Caco-2 (cell line): ENCODE data around the gene PCCB. TPM values are rescaled to one million over a fixed set of nuclear protein-coding genes. Genes with fewer than 3 reads are reported as not detected.

ENCODE experiments used
- BruUV-seq: library from RNA; stranded (reverse); fragments of 400-500 nt; replicated peaks from 2 replicates; lab custom pipeline; 2021; lab: Mats Ljungman, UMichigan
- CTCF ChIA-PET: fragments of 300-600 bp; sonication (Branson Sonifier 250); formaldehyde crosslinking; loops from one replicate; lab custom pipeline; 2022; ENCODE audit warnings: antibody characterized with exemption; lab: Charles Lee
- POLR2A ChIA-PET: fragments of 300-600 bp; sonication (Branson Sonifier 250); formaldehyde crosslinking; loops from one replicate; lab custom pipeline; 2022; ENCODE audit warnings: antibody characterized with exemption; lab: Charles Lee
- DNase-seq, 2 experiments: peaks; one replicate each; pipeline versions ENCODE4 v3.0.0 to v3.0.0-alpha.2; 2020 to 2022
- H3K27me3 ChIP-seq: replicated peaks from 2 replicates; pipeline ENCODE4 v1.6.0; 2011; ENCODE audit warnings: low read length; ENCODE audit not compliant: control insufficient read depth, insufficient read depth
- H3K36me3 ChIP-seq: 2 replicates; pipeline ENCODE4 v1.5.1; 2011; ENCODE audit warnings: low read length; ENCODE audit not compliant: control insufficient read depth, insufficient read depth
- H3K4me1 ChIP-seq: fragments of 250-450 bp; sonication (Bioruptor Pico); 2 replicates; pipeline ENCODE4 v1.5.1; 2020; ENCODE audit warnings: mild to moderate bottlenecking
- H3K4me3 ChIP-seq: 2 replicates; pipeline ENCODE4 v1.5.1; 2011; ENCODE audit warnings: low read depth, mild to moderate bottlenecking, control low read depth, low read length
- H3K9me3 ChIP-seq: fragments of 250-450 bp; sonication (Bioruptor Pico); 2 replicates; pipeline ENCODE4 v1.5.1; 2020; ENCODE audit warnings: mild to moderate bottlenecking, moderate library complexity
- H3K27ac Mint-ChIP-seq: one replicate; pipeline ENCODE4 v1.8.0; 2022; ENCODE audit warnings: mixed read lengths; ENCODE audit not compliant: unreplicated experiment
- H3K27me3 Mint-ChIP-seq: one replicate; pipeline ENCODE4 v1.8.0; 2022; ENCODE audit warnings: mixed read lengths; ENCODE audit not compliant: insufficient read depth, unreplicated experiment
- H3K36me3 Mint-ChIP-seq: one replicate; pipeline ENCODE4 v1.8.0; 2022; ENCODE audit warnings: mild to moderate bottlenecking, mixed read lengths; ENCODE audit not compliant: insufficient read depth, unreplicated experiment
- H3K4me1 Mint-ChIP-seq: one replicate; pipeline ENCODE4 v1.8.0; 2022; ENCODE audit warnings: low read depth, mixed read lengths; ENCODE audit not compliant: unreplicated experiment
- H3K4me3 Mint-ChIP-seq: one replicate; pipeline ENCODE4 v1.8.0; 2022; ENCODE audit warnings: mild to moderate bottlenecking, moderate library complexity, mixed read lengths; ENCODE audit not compliant: unreplicated experiment
- H3K9me3 Mint-ChIP-seq: one replicate; pipeline ENCODE4 v1.8.0; 2022; ENCODE audit warnings: mixed read lengths; ENCODE audit not compliant: unreplicated experiment
- intact Hi-C: fragments of 100-400 bp; cut with micrococcal nuclease; formaldehyde crosslinking; loops from one replicate; pipeline ENCODE4 v1.10.0; 2022; ENCODE audit not compliant: unreplicated experiment
- total RNA-seq: library from RNA; stranded (reverse); gene quantifications from 2 replicates; pipeline ENCODE4 v1.2.3, GENCODE V29; 2022
- TF ChIP-seq, protein P1 (sequence below), 2 experiments: fragments of 200-600 bp in 1 of 2; IDR thresholded peaks; 1 replicate in 1 of 2; 2 replicates in 1 of 2; pipeline versions ENCODE4 v1.5.1 to v1.8.0; 2011 to 2022; ENCODE audit warnings: antibody characterized with exemption in 1 of 2, control low read depth in 1 of 2, inconsistent platforms in 1 of 2, low read depth in 1 of 2, low read length in 1 of 2, mild to moderate bottlenecking in 1 of 2, moderate library complexity in 1 of 2; ENCODE audit not compliant: insufficient read depth in 1 of 2, severe bottlenecking in 1 of 2, unreplicated experiment in 1 of 2

PCCB gene
- total RNA-seq, 1 experiment from 2014 or later = 45.5 TPM

- H3K4me3 Mint-ChIP-seq = no peak overlapping the region
- ChIA-PET CTCF (no interaction called here), POLR2A (no interaction called here)
- Histone ChIP-seq H3K9me3 (no peaks in the 10 kb centered on the region), H3K4me3 (no peak overlapping the region), H3K27me3 (no peaks in the 10 kb centered on the region), H3K36me3 (0 out of 2 replicates have a peak, but pooled peaks cover 1% of the 10 kb centered on the region), H3K4me1 (peaks cover 7% of the 10 kb centered on the region; the same call in 1 of the 2 replicates)
- H3K27ac Mint-ChIP-seq = no peak overlapping the region
- BruUV-seq = no TSS peak
- H3K9me3 Mint-ChIP-seq = no peaks in the 10 kb centered on the region
- H3K36me3 Mint-ChIP-seq = peaks cover 22% of the 10 kb centered on the region
- no peaks in the 10 kb centered on the region for H3K27me3 Mint-ChIP-seq
- no peak for DNase-seq
- H3K4me1 Mint-ChIP-seq = peaks cover 7% of the 10 kb centered on the region
- TF ChIP-seq, protein P1, sequence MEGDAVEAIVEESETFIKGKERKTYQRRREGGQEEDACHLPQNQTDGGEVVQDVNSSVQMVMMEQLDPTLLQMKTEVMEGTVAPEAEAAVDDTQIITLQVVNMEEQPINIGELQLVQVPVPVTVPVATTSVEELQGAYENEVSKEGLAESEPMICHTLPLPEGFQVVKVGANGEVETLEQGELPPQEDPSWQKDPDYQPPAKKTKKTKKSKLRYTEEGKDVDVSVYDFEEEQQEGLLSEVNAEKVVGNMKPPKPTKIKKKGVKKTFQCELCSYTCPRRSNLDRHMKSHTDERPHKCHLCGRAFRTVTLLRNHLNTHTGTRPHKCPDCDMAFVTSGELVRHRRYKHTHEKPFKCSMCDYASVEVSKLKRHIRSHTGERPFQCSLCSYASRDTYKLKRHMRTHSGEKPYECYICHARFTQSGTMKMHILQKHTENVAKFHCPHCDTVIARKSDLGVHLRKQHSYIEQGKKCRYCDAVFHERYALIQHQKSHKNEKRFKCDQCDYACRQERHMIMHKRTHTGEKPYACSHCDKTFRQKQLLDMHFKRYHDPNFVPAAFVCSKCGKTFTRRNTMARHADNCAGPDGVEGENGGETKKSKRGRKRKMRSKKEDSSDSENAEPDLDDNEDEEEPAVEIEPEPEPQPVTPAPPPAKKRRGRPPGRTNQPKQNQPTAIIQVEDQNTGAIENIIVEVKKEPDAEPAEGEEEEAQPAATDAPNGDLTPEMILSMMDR (IDR thresholded peaks at IDR 0.05; ENCODE audit: insufficient read depth in 1 of 2, low read depth in 1 of 2, low read length in 1 of 2, severe bottlenecking in 1 of 2, unreplicated experiment in 1 of 2) = no peak
- intact Hi-C loops = no loop called here
Observed at GRCh38 chr3:136258199-136258598, 8.1 kb downstream of the PCCB start.

- 0 out of 2 replicates have a peak, but pooled peaks cover 1% of the 10 kb centered on the region for H3K36me3 ChIP-seq
- H3K36me3 Mint-ChIP-seq = peaks cover 34% of the 10 kb centered on the region
- POLR2A ChIA-PET = no interaction called here
Observed at GRCh38 chr3:136261826-136262225, 11.7 kb downstream of the PCCB start.

DNA sequence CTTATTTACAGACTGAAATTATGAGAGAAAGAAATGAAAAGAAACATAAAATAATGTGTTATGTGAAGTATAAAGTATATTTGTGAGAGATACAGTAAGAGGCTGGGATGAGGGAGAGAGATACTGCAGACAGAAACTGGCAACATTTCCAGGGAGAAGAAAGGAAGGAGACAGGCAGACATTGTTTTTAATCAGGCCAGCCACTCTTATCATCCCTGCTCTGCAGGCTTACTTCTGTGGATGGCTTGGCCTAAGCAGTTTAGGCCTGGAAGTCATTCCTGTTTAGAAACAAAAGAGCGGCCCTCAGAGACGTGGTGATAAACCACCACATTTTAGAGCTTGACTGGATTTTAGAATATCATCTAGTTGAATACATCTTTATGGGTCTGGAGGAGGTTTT, 12.4 kb downstream of the PCCB start:
- Histone ChIP-seq H3K4me1 (peaks cover 4% of the 10 kb centered on the region; the same call in 1 of the 2 replicates), H3K4me3 (no peak overlapping the region), H3K36me3 (no peaks in the 10 kb centered on the region), H3K27me3 (no peaks in the 10 kb centered on the region), H3K9me3 (no peaks in the 10 kb centered on the region)
- peaks cover 5% of the 10 kb centered on the region for H3K4me1 Mint-ChIP-seq
- BruUV-seq = no TSS peak
- POLR2A ChIA-PET = no interaction called here
- no peak overlapping the region for H3K27ac Mint-ChIP-seq
- no peak for DNase-seq
- H3K9me3 Mint-ChIP-seq = no peaks in the 10 kb centered on the region
- H3K27me3 Mint-ChIP-seq = no peaks in the 10 kb centered on the region
- CTCF ChIA-PET = no interaction called here
- no peak overlapping the region for H3K4me3 Mint-ChIP-seq
- TF ChIP-seq, protein P1 (IDR thresholded peaks at IDR 0.05; ENCODE audit: insufficient read depth in 1 of 2, low read depth in 1 of 2, low read length in 1 of 2, severe bottlenecking in 1 of 2, unreplicated experiment in 1 of 2) = no peak
- intact Hi-C loops = no loop called here
- H3K36me3 Mint-ChIP-seq = peaks cover 34% of the 10 kb centered on the region

More at GRCh38 chr3:136261826-136262225, 11.7 kb downstream of the PCCB start:
- BruUV-seq = no TSS peak
- H3K27me3 Mint-ChIP-seq = no peaks in the 10 kb centered on the region
- TF ChIP-seq, protein P1 (IDR thresholded peaks at IDR 0.05; ENCODE audit: insufficient read depth in 1 of 2, low read depth in 1 of 2, low read length in 1 of 2, severe bottlenecking in 1 of 2, unreplicated experiment in 1 of 2) = no peak
- H3K9me3 Mint-ChIP-seq = no peaks in the 10 kb centered on the region
- H3K27ac Mint-ChIP-seq = no peak overlapping the region
- H3K4me3 Mint-ChIP-seq = no peak overlapping the region
- intact Hi-C loops = no loop called here
- H3K27me3 ChIP-seq = no peaks in the 10 kb centered on the region
- H3K9me3 ChIP-seq = no peaks in the 10 kb centered on the region
- no peak overlapping the region for H3K4me3 ChIP-seq
- CTCF ChIA-PET = no interaction called here
- DNase-seq = no peak
- H3K4me1 ChIP-seq = peaks cover 4% of the 10 kb centered on the region; the same call in 1 of the 2 replicates
- H3K4me1 Mint-ChIP-seq = peaks cover 5% of the 10 kb centered on the region
